Stimulated activated naive CD4-positive, alpha-beta T cell (primary cell): ENCODE measurements around the gene SCARB1.
A peak's percentile ranks its signal among the peaks of the same experiment; 100 is the strongest.

Experiments
- DNase-seq, 6 experiments: peaks; one replicate each; lab custom pipeline; 2025; lab: John Stamatoyannopoulos, UW

Gene SCARB1

GRCh38 chr12:124745891-124746570, 117.6 kb downstream of the SCARB1 start:
- peak in 2 of 6 experiments; percentile 13 to 28 for DNase-seq

DNA sequence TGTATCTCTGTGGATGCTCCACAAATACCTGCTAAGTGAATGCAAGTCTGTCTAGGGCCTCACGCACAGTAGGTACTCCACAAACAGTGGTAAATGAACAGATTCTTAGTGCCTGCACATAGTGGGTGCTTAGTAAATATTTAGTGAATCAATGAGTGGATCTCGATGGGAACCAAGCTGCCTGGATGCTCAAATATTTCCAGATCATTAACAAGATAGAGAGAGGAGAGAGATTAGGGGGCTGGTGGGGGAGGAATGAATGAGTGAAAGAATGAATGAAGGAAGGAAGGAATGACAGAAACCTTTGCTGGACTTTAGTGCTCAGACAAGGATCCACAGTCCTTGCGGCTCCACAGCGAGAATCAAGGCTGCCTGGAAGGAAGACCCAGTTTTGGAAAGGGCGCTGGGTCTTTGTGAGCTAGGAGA, 118.2 kb downstream of the SCARB1 start:
- no peak for DNase-seq

GRCh38 chr12:124744659-124745464, 118.8 kb downstream of the SCARB1 start:
- no peak for DNase-seq

DNA sequence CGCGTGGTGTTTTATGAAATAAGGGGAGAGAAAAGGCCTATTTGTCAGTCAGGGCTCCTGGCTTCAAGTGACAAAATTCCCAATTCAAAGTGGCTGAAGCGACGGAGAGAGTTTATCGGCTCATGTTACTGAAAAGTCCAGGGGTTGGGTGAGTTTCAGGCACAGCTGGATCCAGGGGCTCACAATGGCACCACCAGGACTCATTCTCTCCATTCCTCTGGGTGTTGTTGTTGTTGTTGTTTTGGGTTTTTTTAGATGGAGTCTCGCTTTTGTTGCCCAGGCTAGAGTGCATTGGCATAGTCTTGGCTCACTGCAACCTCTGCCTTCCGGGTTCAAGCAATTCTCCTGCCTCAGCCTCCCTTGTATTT, 119.4 kb downstream of the SCARB1 start:
- DNase-seq, result no peak

DNA sequence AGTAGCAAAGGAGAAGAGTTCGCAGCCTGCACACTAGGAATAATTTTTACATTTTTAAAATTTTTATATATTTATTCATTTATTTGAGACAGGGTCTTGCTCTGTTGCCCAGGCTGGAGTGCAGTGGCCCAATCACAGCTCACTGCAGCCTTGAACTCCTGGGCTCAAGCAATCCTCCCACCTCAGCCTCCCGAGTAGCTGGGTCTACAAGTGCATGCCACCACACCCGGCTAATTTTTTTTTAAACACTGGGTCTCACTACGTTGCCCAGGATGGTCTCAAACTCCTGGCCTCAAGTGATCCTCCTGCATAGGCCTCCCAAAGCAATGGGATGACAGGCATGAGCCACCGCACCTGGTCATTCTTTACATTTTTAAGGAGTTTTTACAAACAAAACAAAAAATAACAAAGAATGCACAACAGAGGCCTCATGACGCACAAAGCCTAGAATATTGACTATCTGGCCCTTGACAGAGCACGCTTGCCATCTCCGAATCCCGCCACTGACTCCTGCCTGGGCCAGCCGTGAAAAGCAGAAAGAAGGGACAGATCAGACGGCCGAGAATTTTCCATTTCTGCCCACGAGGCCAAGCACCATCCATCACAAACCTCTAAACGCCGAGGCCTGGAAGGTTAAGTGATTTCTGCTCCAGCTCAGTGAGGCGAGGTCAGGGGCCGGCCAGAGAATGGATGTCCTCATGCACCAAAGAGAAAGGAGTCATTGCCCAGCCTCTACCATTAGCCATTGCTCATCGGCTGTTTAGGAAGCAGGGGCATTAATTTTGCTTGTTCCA, 120.0 kb downstream of the SCARB1 start:
- no peak for DNase-seq

GRCh38 chr12:124742678-124743077, 121.0 kb downstream of the SCARB1 start:
- DNase-seq, result no peak

- DNase-seq, result no peak
Observed at GRCh38 chr12:124742111-124742510, 121.6 kb downstream of the SCARB1 start.

DNA sequence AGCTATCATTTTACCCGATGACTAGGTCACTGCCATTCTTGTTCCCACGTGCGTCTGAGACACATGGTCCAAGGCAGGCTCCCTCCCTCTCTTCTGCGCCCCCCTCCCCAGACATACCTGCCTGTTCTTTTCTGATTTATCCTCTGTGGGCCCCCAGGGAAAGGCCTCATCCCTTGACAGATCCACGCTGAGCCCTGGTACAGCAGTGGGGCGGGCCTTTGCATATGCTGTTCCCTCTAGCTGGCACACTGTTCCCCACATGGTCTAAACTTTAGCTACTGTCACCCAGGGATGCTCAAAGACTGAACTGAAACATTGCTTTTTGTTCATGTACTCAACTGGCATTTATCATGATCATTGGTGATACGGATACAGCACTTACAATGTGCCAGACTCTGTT, 122.5 kb downstream of the SCARB1 start:
- DNase-seq, result no peak

- no peak for DNase-seq
Observed at GRCh38 chr12:124740691-124741137, 123.0 kb downstream of the SCARB1 start.

- no peak for DNase-seq
Observed at GRCh38 chr12:124739953-124740561, 123.6 kb downstream of the SCARB1 start.

GRCh38 chr12:124738636-124739467, 124.8 kb downstream of the SCARB1 start:
- no peak for DNase-seq

DNA sequence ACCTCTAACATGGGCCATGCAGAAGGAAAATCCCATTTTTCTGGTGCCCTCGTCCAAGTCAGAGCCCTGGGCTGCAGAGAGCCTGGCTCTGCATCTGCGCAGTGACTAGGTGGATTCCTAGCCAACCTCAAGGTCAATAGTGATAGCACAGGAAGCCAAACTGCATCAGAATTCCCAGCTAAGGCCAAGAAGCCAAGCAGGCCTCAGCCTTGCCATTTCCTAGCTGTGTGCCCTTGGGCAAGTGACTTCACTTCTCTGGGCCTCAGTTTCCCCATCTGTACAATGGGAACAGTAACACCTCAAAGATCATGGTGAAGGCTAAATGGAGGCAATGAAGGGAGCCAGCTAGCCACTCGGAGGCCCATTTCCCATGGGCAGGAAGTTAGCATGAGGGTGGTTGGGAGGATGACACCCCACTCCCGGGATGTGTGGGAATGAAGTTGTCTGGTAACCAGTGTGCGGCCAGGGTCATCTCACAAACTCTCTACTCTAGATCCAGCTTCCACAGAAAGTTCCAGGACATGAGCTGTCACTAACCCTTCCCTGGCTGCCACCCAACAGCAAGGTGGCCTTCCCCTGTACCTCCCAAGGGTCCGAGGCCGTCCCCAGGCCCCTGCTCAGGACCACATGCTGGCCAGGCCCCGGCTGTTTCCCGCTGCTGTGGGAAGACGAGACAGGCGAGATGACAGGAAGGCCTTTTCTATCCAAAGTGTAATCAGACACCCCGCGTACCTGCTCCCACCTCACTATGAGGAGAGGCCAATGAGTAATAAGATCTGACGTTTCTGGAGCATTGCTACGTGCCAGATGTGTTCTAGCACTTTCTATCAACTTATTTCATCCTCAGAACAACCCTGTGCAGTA, 125.7 kb downstream of the SCARB1 start:
- no peak for DNase-seq

- no peak for DNase-seq
Observed at GRCh38 chr12:124737040-124737419, 126.6 kb downstream of the SCARB1 start.

DNA sequence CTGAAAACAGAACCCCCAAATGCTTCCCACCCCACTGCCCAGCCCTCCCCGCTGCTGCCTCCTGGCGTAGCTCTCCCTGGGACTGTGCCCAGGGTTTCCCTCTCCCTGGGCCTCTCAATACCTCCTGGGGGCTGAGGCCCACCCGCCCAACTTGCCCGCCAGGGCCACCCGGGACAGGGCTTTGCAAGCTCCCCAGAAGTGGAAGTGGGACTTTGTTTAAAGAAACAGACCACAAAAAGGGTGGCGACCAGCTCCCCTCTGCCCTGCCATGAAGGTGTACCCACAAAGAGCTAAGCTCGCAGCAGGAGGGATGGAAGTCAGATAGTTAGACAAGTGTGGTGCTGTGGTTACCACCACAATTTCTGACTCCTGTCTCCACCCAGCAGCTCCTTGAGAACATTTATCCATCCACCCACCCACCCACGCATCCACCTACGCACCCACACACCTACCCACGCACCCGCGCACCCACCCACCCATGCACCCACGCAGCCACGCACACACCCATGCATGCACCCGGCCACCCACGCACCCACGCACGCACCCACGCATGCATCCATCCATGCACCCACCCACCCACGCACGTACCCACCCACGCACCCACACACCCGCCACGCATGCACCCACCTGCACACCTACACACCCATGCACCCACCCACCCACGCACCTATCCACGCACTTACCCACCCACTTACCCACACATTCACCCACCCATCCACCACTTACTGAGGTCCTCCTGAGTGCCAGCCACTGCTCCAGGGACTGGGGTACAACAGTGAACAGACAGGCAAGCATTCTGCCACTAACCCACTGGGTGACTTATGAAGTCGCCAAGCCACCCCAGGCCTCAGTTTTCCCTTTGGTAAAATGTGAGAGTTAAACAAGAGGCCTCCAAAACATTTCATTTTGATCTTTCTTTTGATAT, 127.3 kb downstream of the SCARB1 start:
- peak in 2 of 6 experiments; percentile 5 to 27 for DNase-seq

- no peak for DNase-seq
Observed at GRCh38 chr12:124734224-124734788, 129.4 kb downstream of the SCARB1 start.

DNA sequence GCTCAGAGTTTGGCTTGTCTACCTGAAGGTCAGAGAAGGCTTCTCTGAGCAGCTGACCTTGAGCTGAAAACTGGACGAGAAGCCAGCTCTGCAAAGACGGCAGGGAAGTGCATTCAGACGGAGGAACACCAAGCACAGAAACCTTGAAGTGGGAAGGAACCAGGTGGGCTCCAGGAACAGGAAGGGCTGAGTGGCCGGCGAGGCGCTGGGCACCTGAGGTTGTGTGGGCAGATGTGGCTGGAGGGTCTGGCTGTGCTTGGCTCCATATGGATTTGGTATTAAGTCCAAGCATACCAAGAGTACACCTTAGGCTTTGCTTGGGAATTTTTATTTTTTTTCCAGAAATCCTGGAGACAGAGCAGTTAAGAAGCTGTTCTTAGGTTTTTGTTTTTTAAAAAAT, 130.6 kb downstream of the SCARB1 start:
- no peak for DNase-seq

- no peak for DNase-seq
Observed at GRCh38 chr12:124732275-124733075, 131.2 kb downstream of the SCARB1 start.

DNA sequence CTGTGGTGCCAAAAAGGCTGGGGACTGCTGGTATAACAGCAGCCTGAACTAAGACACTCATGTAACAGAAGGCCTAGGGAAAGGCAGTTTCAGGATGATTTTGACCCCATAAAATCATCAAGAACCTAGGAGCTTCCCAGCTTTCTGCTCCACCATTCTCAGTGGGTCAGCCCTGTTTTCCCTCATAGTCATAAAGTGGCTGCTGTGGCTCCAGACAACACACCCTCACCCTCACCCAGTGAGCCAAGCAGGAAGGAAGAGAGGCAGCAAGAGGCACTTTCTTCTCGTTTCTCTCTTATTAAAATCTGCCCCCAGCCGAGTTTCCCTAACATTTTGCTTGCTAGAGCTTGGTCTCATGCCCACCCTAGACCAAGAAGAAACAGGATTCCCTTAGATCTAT, 131.8 kb downstream of the SCARB1 start:
- DNase-seq, result no peak
